ENCODE measurements around the gene ATP5ME.

ATP5ME gene

GRCh38 chr4:633976-634598, 40.0 kb downstream of the ATP5ME start:
- DNase-seq (ENCODE audit: low spot score): no peak

- no peak for DNase-seq (ENCODE audit: low spot score)
Observed at GRCh38 chr4:633406-633805, 40.7 kb downstream of the ATP5ME start.

DNA sequence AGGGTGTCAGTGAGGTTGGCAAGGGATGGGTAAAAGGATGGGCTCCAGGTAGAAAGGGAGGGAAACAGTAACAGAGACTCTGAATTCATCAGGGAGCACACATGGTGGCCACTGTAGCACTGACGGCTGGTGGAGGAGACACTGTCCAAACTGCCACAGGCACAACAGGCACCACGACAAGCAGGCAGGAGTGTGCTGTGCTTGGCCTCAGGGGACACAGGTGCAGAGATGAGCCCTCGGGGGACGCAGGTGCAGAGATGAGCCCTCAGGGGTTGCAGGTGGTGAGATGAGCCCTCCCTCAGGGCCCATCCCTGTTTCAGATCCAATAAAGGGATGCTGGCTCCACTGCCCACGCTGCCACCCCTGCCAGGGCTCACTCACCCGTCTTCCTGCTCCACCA, 41.1 kb downstream of the ATP5ME start:
- no peak for DNase-seq (ENCODE audit: low spot score)

DNA sequence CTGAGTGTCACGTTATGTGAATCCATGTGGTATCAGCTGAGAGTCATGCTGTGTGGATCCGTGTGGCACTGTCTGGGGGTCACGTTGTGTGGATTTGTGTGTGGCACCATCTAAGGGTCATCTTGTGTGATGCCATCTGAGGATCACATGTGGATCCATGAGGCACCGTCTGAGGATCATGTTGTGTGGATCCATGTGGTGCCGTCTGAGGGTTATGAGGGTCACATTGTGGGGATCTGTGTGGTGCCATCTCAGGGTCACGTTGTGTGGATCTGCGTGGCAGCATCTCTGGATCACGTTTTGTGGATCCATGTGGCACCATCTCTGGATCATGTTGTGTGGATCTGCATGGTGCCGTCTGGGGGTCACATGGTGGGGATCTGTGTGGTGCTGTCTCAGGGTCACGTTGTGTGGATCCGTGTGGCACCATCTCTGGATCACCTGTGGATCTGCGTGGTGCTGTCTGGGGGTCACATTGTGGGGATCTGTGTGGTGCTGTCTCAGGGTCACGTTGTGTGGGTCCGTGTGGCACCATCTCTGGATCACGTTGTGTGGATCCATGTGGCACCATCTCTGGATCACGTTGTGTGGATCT, 41.8 kb downstream of the ATP5ME start:
- DNase-seq (ENCODE audit: low spot score): no peak

DNA sequence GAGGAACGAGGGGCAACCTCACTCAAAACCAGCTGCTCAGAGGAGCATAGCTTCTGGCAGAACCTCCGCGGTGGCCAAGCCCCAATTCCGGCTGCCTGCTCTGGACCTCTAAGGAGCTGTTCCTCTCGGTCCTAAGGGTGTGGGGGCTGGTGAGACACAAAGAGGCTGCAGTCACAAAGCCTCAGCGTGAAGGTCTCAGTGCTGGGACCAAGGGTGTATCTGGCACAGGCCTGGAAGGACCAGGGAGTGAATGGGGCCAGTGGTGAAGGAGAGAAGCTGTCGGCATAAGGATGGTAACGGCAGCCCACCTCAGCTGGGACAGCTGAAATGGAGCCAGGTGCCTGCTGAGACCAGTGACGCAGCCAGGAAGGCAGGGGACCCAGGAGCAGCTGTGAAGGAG, 43.4 kb downstream of the ATP5ME start:
- DNase-seq (ENCODE audit: low spot score): no peak

DNA sequence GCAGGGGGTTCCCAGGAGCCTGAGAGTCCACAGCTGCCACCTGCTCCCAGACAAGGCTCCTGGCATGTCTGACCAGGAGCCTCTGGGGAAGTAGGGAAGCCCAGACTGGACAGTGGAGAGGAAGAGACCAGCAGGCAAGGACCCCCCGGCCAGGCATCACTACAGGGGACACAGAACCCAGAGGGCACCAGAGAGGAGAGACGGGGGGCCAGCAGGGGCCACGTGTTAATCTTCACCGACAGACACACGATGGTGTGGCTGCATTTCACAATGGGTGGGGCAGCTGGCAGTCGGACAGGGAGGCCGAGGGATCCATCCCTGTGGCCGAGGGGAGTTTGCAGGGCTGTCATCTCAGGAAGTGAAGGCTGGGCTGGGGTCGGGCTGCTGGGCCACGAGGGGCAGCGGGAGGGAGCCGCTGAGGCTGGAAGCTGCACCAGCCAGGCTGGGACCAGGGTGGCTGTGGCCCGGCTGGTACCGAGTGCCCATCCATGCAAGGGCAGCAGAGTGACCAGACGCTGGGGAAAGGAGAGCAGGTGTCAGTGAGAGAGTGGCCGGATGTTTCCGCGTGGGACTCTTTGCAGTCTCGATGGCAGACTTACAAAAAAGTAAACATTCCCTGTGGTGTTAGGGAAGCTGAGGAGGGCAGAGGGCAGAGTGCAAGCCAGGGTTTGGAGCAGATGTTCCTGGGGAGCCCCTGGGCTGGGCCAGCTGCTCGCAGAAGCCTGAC, 44.0 kb downstream of the ATP5ME start:
- no peak for DNase-seq (ENCODE audit: low spot score)

DNA sequence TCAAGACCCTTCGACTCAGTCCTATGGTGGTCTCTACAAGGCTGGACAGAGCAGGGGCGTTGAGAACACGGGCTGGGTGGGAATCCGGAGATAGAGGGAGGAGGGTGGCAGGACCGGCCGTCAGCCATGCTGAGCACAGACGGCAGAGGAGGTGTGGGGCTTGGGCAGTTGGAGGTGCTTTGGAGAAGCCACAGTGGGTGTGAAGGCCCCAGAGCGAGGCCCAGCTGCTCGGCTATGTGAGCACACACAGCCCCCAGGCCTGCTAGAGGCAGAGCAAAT, 44.5 kb downstream of the ATP5ME start:
- DNase-seq (ENCODE audit: low spot score): no peak

- no peak for DNase-seq (ENCODE audit: low spot score)
Observed at GRCh38 chr4:628821-629635, 45.0 kb downstream of the ATP5ME start.

DNA sequence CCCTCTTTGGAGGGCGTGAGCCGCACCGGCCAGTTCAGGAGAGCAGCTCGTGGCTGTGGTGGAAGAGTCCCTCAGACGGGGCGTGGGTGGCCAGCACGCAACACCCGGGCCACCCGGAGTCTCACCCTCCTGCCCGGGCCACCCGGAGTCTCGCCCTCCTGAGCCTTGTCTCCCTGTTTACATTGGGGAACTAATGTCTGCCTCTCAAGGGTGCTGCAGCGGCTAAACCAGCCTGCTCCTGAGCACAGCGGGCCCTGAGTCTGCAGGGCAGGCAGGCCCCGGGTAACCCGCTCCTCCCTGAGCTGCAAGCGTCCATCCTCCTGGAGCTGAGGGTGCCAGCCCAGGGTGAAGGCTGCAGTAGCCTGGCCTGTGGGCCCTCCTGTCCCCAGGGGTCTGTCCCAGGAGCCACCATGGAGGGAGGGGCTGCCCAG, 45.8 kb downstream of the ATP5ME start:
- no peak for DNase-seq (ENCODE audit: low spot score)

DNA sequence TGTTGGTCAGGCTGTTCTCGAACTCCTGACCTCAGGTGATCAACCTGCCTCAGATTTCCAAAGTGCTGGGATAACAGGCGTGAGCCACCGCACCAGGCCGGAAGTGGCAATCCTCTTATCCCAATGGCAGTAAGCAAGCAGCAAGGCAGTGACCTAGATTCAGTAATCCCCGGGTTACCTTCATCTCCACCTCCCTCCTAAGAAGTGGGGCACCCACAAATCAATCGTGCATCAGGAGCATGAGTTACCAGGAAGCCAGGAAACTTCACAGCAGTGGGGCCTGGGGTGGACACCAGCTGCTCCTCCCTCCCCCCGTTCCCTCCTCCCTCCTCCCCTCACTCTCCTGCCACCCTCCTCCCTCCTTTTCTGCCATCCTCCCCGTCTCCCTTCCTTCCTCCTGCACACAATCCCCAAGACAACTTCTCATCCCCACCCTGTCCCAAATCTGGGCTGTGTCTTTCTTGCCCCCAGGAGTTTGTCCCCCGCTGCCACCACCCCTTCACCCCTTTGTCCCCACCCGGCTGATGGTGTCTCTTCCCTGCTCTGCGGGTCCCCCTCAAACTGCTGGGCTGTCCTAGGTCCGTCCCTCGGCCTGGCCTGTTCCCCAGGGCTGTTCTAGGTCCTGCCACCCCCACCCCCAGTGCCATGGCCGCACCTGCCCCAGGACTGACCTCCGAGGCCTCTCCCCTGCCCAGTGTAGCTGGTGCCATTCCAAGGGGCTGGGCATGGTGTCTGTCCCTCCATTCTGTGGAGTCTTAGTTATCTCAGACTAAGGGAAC, 46.5 kb downstream of the ATP5ME start:
- DNase-seq (ENCODE audit: low spot score): no peak

- no peak for DNase-seq (ENCODE audit: low spot score)
Observed at GRCh38 chr4:626201-627091, 47.6 kb downstream of the ATP5ME start.

- no peak for DNase-seq (ENCODE audit: low spot score)
Observed at GRCh38 chr4:625631-626161, 48.4 kb downstream of the ATP5ME start.

DNA sequence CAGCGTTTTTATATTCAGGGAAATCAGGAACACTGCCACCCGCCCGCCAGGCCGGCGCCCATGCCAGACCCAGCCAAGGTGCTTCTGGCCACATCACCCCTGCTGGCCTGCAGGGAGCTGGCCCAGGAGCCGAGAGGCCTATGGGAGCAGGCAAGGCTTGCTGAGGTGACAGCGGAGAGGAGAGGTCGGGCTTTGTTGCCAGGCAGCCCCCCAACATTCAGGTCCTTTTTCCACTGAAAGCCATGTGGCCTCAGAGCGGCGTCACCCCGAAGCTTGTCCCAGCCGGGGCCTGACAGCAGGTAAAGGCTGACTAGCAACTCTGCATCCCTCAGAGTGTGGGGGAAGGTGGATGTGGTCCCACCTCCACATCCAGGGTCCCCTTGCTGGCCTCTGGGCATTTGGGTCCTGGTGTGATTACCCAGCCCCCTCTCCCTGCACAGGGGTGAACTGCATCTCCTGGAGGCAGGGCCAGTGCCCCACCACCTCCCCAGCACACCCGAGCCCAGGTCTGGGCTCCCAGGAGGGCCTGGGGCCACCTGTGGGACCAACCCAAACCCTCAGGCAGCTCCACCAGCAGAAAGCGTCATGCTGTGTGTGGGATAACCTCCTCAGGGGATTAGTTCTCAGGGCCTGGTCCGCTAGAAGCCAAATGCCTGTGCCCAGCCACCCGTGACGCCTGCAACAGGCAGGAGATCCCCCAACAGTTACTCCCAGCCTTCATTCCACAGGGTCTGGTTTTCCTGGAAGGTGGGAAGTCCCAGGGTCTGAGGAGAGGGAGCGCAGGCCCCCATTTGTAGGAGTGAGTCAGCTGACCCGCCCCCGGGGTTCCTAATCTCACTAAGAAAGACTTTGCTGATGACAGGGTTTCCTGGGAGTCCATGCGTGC, 49.1 kb downstream of the ATP5ME start, which contains the start of gene PDE6B:
Gene PDE6B (plus strand): TSS at position 869 of the 886 bp plus-strand sequence. CDS start 54 bp downstream, outside the sequence.
- DNase-seq (ENCODE audit: low spot score): no peak

GRCh38 chr4:623914-624566, 50.0 kb downstream of the ATP5ME start:
- DNase-seq (ENCODE audit: low spot score): no peak

DNA sequence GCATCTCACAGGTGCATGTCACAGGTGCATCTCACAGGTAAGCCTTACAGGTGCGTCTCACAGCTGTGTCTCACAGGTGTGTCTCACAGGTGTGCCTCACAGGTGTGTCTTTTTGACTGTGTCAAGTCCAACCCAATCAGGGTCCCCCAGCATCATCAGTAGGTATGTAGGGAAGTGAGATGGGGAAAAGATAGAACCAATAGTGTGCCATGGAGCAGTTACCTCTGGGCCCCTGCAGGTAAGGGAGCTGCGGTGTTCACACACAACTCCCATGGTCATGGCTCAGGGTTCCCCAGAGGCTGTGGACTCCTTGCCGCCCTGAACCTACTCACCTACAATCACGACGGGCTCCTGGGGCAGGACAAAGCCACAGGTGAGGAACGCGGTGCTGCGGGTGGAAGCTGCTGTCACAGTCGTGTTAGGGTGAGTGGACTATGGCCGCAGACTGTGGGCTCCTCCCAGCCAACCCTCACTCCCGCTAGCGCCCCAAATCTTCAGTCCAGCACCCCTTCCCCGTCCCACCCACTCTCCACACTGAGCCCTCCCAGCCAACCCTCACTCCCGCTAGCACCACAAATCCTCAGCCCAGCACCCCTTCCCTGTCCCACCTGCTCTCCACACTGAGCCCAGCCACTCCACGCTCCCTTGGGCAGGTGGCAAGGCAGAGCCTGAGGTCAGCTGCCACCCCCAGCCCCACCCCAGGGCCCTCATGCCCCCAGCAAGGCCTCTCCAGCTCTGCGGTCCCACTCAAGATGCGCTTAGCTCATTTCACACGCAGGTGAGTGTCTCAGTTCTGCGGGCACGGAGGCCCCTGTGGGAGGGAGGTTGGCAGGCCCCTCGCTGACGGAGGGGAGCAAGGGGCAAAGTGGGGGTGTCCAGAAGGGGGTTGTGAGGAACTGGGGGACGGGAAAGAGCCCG, 50.8 kb downstream of the ATP5ME start:
- DNase-seq (ENCODE audit: low spot score): no peak

Measured in kidney capillary endothelial cell (primary cell).